CD4-positive, alpha-beta T cell treated with Interleukin-4 for 1 hour (primary cell): ENCODE results near the gene NUDC.
A peak's percentile ranks its signal among the peaks of the same experiment; 100 is the strongest.
"Not testable (repeated sequence)": the region's sequence is repeated elsewhere in the genome, so short reads cannot be mapped to it uniquely, and the experiment has no call there.

Experiments used
- DNase-seq, 2 donors: peaks; one replicate each; pipeline ENCODE4 v3.0.0-alpha.2; 2020 to 2022

The NUDC gene

GRCh38 chr1:26953374-26953773 is 31.8 kb downstream of the NUDC start:
- no peak for DNase-seq

GRCh38 chr1:26956321-26956720 is 34.8 kb downstream of the NUDC start:
- no peak for DNase-seq

GRCh38 chr1:26957306-26957705 is 35.8 kb downstream of the NUDC start:
- DNase-seq: no peak

GRCh38 chr1:26959270-26959669 is 37.7 kb downstream of the NUDC start:
- no peak for DNase-seq

- DNase-seq: peak; percentile 64 to 67
These were observed 38.4 kb downstream of the NUDC start, which contains the start of gene KDF1 for GRCh38 chr1:26959722-26960624. TSS of gene KDF1 (minus strand) at chr1:26960468. CDS start at chr1:26952380, 8,088 bp downstream.

GRCh38 chr1:26960625-26960966 is 39.1 kb downstream of the NUDC start:
- no peak for DNase-seq

- no peak for DNase-seq
These were observed 40.3 kb downstream of the NUDC start for GRCh38 chr1:26961826-26962225.

GRCh38 chr1:26965213-26965612 is 43.7 kb downstream of the NUDC start:
- DNase-seq: no peak

- no peak for DNase-seq
These were observed 44.1 kb downstream of the NUDC start for GRCh38 chr1:26965628-26966027.

GRCh38 chr1:26970810-26971209 is 49.3 kb downstream of the NUDC start:
- DNase-seq: no peak

GRCh38 chr1:26971590-26971989 is 50.0 kb downstream of the NUDC start:
- DNase-seq: no peak

- DNase-seq: no peak
These were observed 50.8 kb downstream of the NUDC start for GRCh38 chr1:26972390-26972789.

GRCh38 chr1:26972821-26973220 is 51.3 kb downstream of the NUDC start:
- DNase-seq: no peak

GRCh38 chr1:26976621-26977510 is 55.3 kb downstream of the NUDC start:
- no peak for DNase-seq

GRCh38 chr1:26978901-26979300 is 57.4 kb downstream of the NUDC start:
- no peak for DNase-seq

- no peak for DNase-seq
These were observed 59.8 kb downstream of the NUDC start for GRCh38 chr1:26981146-26981846.

GRCh38 chr1:26983863-26984262 is 62.3 kb downstream of the NUDC start:
- DNase-seq: no peak

- no peak for DNase-seq
These were observed 62.7 kb downstream of the NUDC start for GRCh38 chr1:26984291-26984690.

GRCh38 chr1:26986658-26987057 is 65.1 kb downstream of the NUDC start:
- DNase-seq: no peak

- not testable (repeated sequence) for DNase-seq
These were observed 68.0 kb downstream of the NUDC start for GRCh38 chr1:26989403-26990109.

GRCh38 chr1:26991310-26992116 is 70.0 kb downstream of the NUDC start:
- peak in 1 of 2 donors; percentile 40 for DNase-seq
